Activated gamma-delta T cell treated with anti-CD3 and anti-CD28 coated beads, Interleukin-2, amount 50 U/mL, for 16 hours (primary cell): ENCODE measurements around the gene POP5.
"Not testable (repeated sequence)": the region's sequence is repeated elsewhere in the genome, so short reads cannot be mapped to it uniquely, and the experiment has no call there.

ENCODE experiments used
- DNase-seq: peaks from one replicate; pipeline ENCODE4 v3.0.0-alpha.2; 2020; ENCODE audit warnings: low read depth

The POP5 gene

GRCh38 chr12:120536064-120536791 lies 45.0 kb downstream of the POP5 start:
- DNase-seq: no peak

- DNase-seq: peak; percentile 21
These were observed 46.2 kb downstream of the POP5 start for GRCh38 chr12:120534703-120535655.

DNA sequence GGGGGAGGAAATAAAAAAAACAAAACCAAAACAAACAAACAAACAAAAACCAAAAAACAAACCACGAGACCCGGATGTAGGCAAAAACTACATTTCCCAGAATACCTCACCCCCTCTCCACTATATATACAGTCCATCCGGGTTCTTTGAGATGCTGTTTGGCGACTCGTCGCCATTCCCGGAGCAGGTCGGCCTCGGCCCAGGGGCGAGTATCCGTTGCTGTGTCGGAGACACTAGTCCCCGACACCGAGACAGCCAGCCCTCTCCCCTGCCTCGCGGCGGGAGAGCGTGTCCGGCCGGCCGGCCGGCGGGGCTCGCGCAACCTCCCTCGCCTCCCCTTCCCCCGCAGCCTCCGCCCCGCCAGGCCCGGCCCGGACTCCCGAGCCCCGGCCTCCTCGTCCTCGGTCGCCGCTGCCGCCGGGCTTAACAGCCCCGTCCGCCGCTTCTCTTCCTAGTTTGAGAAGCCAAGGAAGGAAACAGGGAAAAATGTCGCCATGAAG lies 46.9 kb downstream of the POP5 start, which contains the start of gene RNF10:
Gene RNF10, plus strand, starts transcription at position 154 of the 500 bp plus-strand sequence. CDS start 456 bp downstream, outside the sequence.
- DNase-seq: peak; percentile 60

GRCh38 chr12:120532701-120533238 lies 48.4 kb downstream of the POP5 start:
- no peak for DNase-seq

DNA sequence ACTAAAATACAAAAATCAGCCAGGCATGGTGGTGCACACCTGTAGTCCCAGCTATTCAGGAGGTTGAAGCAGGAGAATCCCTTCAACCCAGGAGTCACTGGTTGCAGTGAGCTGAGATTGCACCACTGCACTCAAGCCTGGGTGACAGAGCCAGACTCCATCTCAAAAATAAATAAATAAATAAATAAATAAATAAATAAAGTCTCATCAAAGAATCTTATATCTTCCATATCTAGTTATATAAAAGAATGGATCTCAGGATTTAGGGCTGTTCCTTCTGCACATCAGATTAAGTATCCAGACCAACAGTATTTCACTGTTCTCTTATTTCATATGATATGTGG lies 50.8 kb downstream of the POP5 start:
- DNase-seq: not testable (repeated sequence)

GRCh38 chr12:120529641-120530417 lies 51.4 kb downstream of the POP5 start:
- no peak for DNase-seq

DNA sequence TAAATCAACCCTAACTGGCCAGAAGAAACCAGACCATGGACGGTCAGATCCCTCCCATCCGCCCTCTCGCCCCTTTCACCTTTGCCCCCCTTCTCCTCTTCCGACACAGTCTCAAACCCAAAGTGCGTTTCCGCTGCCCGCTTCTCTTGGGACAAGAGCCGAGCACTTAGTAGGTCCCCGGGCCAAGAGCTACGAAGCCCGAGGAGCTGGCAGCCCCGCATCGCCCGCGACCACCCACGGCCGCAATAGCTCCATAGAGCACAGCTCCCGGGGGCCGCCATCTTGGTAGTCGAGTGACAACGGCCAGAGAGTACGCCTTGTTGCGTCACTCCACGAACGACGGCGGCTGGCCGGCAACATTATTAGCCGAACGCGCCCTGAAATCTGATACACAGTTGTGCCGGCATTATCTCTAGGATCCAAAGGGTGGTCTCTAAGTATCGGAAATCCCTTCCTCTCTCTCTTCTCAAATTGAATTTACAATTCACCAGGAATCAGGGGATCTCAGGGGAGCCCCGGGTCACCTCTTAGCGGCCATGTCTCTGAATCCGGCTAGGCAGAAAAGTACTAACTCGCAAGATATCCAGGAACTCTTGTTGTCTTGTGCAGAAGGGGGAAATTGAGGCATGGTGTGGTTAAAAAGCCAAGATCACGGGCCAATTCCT lies 52.2 kb downstream of the POP5 start, which contains the start of gene COQ5:
Gene COQ5, minus strand, starts transcription at position 298 of the 665 bp plus-strand sequence. Its CDS starts 17 bp downstream, at position 281.
- peak; percentile 73 for DNase-seq
